Kasumi-1 (cell line): ENCODE results near the gene LIN28B.
"Not testable (repeated sequence)": the region's sequence is repeated elsewhere in the genome, so short reads cannot be mapped to it uniquely, and the experiment has no call there.

ENCODE experiments used
- DNase-seq, 2 experiments: peaks; one replicate each; lab custom pipeline; 2025; lab: John Stamatoyannopoulos, UW

The LIN28B gene

DNA sequence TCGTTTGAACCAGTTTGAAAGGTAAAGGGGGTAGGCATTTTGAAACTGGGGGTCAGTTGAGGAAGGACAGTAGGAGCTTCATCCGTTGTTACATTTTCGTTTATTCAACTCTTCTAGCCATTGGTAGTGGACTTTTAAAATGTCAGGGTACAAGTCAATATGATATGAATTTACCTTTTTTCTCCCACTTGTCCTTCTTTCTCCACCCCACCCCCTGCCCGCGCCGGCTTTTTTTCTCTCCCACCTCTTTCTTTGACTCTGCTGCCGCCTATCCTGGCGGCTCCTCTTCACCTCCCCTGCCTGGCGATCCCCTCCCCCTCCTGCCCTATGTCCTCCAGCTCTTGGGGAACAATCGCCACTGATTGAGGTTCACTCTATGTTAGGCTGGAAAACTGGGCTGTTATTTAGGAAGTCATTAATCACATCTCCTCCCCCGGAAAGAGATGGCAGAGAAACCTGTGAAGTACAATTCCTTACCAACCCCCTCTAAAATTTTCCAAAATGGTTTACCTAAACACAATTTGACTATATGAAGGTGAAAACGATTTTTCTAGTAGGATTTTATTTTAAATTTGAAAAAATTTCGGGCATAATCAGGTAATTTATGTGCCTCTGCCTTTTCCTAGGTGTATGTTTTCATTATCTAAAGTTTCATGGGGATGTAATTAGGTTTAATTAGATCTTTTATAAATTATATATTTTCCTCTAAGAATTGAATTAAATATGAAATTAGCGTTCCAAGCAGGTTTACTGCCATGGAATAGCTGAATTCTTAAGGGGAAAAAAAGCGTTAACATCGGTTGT, 778 bp upstream of the LIN28B start:
- peak; percentile 43 to 58 for DNase-seq

GRCh38 chr6:104957301-104958177, 632 bp downstream of the LIN28B start:
- peak; percentile 48 to 56 for DNase-seq

- DNase-seq, result peak; percentile 70 to 78
These were observed 1.5 kb downstream of the LIN28B start for GRCh38 chr6:104958178-104959025.

DNA sequence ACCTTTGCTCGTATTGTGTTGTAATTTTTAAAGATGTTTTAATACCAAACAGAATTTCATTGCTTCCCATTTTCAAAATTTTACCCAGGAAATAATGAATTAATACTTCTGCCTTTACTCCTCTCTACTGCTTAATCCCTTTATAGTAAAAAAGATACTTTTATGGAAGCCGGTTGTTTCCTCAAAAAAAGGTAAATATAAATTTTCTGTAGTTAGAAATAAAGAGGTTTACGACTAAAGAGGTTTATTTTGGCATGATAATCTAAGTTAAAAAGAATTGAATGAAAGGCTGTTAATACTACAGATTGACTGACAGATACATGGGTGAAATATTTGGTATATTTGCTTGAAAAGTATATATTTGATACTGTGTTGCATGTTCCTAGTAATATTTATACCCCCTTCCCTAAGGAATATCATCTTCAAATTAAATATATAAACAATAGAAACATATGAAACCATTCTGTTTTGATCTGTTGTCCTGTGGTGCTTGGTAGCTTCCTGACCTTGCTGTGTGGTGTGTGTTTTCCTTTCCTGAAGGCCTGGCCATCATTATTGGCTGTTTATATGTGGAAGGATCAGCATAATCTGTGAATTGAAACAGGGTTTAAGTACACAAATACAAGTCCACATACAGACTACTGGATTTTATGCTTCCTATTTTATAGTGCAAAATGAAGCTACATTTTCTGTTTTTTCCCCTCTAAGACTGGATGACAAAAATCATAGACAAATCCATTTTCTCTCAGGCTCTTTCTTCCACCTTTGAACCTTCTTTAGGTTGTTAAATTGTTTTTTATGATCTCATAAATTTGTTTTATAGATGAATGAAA, 2.3 kb downstream of the LIN28B start:
- DNase-seq, result peak; percentile 17 to 29

DNA sequence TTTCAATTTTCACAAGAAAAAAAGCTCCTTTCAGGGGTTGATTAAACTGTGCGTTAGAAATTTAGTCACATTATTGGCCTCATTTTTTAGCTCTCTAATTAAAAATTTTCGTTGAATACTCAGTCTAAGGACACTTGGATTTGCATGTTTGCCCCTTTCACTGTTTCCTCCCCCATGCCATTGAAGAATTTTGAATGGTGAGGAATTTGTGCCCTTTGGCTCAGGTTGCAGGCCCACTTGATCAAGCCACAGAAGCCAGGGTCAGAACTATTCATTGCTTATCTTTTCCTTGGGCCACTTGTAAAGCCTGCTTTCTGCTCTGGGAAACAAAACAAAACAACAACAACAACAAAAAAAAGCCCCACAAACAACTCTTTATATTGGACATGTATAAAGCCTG, 12.2 kb downstream of the LIN28B start:
- no peak for DNase-seq

DNA sequence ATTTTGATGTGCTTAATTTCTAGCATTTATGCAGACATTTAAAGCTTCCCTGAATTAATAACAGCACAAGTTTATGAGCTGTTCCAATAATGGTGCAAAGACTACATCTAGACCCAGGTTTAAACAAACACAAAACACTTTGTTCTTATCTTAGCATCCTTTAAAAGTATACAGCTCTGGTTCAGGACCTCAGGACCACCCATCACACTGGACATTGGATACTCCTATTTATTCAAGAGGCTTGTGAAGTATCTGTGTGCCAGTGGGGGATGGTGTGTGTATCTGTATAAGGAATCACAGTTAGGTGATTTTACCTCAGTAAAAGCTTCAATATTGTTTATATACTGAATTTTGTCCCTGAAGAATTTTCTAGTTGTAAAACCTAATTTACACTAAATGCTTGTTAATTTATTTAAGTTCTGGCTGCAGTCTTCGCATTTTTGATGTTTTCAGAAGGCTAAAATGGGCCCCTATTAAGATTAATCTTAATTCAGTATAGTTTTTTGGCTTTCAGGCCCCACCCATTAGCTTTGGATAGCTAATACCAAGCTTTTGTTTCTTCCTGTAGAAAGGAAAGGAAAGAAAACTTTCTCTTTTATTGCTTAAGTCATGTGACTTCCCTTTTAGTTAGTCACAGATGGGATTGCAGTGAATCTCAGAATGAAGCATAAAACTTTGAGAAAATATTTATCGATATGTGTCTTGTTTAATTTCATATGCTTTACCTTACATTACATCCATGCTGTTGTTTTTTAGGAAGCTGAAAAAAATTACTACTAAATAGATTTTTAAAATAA, 13.1 kb downstream of the LIN28B start:
- DNase-seq, result peak; percentile 15 to 17

GRCh38 chr6:104973404-104973803, 16.5 kb downstream of the LIN28B start:
- DNase-seq, result no peak

DNA sequence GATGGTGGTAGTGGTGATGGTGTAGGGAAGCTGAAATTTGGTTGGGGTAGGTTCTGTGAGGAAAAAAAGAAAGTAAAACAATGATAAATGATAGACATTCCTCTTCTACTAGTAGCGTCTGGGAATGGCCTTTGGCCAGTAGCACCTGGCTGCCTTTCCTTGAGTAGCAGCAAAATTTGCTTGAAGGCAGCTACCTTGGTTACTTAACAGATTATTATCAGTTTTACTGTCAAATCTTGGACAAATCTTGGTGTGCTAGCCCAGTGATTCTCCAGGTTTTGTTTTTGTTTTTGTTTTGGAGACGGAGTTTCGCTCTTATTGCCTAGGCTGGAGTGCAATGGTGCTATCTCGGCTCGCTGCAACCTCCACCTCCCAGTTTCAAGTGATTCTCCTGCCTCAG, 26.4 kb downstream of the LIN28B start:
- DNase-seq, result no peak

DNA sequence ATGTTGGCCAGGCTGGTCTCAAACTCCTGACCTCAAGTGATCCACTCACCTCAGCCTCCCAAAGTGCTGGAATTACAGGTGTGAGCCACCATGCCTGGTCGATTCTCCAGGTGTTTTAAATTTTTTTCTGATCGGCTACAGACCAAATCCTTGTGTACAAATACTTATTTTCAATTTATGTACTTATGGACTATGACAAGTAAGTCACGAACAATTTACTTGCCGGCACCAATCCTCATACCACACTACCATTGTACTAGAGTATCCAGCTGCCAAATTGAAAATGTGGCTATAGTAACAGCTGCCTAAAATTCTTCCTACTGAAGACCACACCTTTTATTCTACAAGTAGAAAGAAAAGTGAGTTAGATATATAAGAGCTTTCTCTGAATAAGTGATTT, 26.9 kb downstream of the LIN28B start:
- no peak for DNase-seq

DNA sequence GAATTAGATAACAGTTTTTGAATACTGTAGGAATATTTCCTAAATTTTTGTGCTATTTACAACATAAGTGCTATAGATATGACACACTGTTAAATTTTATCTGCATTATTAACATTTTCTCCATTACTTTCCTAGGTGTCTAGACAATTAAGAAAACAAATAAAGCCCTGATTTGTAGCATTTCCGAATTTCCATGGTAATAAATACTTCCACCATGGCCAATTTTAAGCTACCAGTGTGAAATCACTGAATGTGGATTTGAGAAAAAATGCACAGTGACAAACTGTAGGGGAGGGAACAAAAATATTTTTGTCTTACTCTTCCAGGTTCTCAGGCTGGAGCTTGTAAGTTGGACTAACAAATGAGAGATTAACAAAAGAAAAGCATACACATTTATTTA, 27.9 kb downstream of the LIN28B start:
- DNase-seq, result no peak

- not testable (repeated sequence) for DNase-seq
These were observed 29.0 kb downstream of the LIN28B start for GRCh38 chr6:104985875-104986274.

GRCh38 chr6:104986625-104987024, 29.7 kb downstream of the LIN28B start:
- no peak for DNase-seq

DNA sequence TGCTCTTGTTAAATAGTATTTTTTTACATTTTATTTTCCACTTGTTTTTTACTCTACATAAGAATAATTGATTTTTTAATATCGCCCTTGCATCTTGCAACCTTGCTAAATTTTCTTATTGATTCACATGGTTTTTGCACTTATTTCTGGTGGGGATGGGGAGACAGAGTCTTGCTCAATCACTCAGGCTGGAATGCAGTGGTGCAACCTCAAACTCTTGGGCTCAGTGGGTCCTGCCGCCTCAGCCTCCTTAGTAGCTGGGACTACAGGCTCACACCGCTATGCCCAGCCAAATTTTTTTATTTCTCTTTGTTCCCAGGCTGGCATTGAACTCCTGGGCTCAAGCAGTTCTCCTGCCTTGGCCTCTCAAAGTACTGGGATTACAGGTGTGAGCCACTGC, 30.3 kb downstream of the LIN28B start:
- no peak for DNase-seq

DNA sequence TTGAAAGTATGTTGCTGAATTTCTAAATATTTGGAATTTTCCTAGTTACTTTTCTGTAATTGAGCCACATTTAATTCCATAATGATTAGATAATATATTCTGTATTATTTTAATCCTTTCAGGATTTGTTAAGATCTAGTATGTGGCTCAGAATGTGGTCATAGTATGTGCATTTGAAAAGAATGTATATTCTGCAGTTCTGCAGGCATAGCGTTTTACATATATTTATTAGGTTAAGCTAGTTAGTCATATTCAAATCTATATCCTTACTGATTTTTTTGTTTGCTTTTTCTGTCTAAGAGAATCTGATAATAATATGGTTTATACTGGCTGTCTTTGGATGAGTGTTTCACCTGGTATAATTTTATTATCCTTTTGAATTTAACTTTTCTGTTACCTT, 33.2 kb downstream of the LIN28B start:
- DNase-seq, result no peak

- not testable (repeated sequence) for DNase-seq
These were observed 34.2 kb downstream of the LIN28B start for GRCh38 chr6:104991062-104991461.

GRCh38 chr6:104993576-104993975, 36.7 kb downstream of the LIN28B start:
- DNase-seq, result not testable (repeated sequence)

DNA sequence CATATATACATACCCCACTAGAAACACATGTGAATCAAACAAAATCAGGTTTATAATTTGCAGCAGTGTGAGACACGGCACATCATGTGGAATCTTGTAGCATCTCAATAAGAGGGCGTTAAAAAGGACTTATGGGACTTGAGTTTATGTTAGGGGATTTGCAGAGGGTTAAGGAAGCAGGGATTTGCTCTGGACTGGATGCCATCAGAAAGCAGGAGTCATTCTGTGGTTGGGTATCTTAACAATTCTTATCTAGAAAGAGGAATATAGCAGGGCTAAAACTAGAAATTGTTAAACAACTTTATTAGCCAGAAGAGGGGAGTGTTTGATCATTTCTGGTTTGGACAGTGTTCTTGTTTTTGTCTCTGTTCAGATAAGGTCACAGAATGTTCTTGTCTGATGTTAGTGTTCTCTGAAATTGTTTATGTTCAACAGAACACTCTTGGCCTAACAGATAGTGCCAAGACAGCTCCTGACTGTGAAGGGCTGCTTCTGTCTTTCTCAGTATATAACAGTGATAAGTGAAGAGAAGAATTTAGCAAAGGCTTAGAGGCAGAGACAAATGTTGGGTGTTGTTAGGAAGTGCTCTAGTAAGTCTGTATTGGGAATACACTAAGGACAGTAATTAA, 39.2 kb downstream of the LIN28B start:
- peak; percentile 15 to 41 for DNase-seq

DNA sequence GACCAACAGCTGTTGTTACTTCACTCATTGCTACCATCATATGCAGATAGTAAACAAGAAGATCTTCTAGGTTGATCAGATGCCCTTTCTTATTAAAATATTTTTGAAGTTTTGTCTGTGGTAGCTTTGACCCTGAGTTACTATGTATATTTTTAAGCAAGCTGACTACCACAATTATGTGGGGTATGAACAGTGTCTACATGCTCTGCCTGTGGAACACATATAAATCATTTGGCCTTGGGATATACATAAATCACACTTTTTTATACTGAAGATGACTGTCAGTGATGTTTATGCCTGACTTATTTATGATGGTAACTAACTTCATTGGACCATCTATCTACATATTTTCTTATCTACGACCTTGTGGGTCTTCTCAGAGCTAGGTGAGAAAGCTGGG, 44.2 kb downstream of the LIN28B start:
- no peak for DNase-seq

- no peak for DNase-seq
These were observed 45.0 kb downstream of the LIN28B start for GRCh38 chr6:105001906-105002305.

GRCh38 chr6:105005451-105005850, 48.5 kb downstream of the LIN28B start:
- peak; percentile 62 to 77 for DNase-seq
